Endothelial cell (in vitro differentiated cells): Measurements from ENCODE around the gene APEX1. TPM values are rescaled to one million over a fixed set of nuclear protein-coding genes. Genes with fewer than 3 reads are reported as not detected.

Experiments used
- DNase-seq: peaks from one replicate; pipeline ENCODE4 v3.0.0; 2021; ENCODE audit warnings: low spot score
- H3K27ac Mint-ChIP-seq: one replicate; pipeline ENCODE4 v1.8.0; 2021; ENCODE audit warnings: mixed read lengths, inconsistent platforms; ENCODE audit not compliant: unreplicated experiment
- H3K27me3 Mint-ChIP-seq: one replicate; pipeline ENCODE4 v1.8.0; 2021; ENCODE audit warnings: mild to moderate bottlenecking, moderate library complexity, mixed read lengths, inconsistent platforms; ENCODE audit not compliant: unreplicated experiment
- H3K36me3 Mint-ChIP-seq: one replicate; pipeline ENCODE4 v1.8.0; 2021; ENCODE audit warnings: mild to moderate bottlenecking, low read depth, mixed read lengths, inconsistent platforms; ENCODE audit not compliant: unreplicated experiment
- H3K4me1 Mint-ChIP-seq: one replicate; pipeline ENCODE4 v1.8.0; 2021; ENCODE audit warnings: mild to moderate bottlenecking, mixed read lengths, inconsistent platforms; ENCODE audit not compliant: unreplicated experiment
- H3K4me3 Mint-ChIP-seq: one replicate; pipeline ENCODE4 v1.8.0; 2021; ENCODE audit warnings: mild to moderate bottlenecking, mixed read lengths, inconsistent platforms; ENCODE audit not compliant: unreplicated experiment
- H3K9me3 Mint-ChIP-seq: one replicate; pipeline ENCODE4 v1.8.0; 2021; ENCODE audit warnings: mixed read lengths, inconsistent platforms; ENCODE audit not compliant: unreplicated experiment
- total RNA-seq: library from RNA; stranded (reverse); fragmentation: NEBNext Ultra II Directional; extraction: Animal tissue kit (Norgen Biotek cat#: 25700); gene quantifications from one replicate; pipeline ENCODE4 v1.2.1, GENCODE V29; 2021; ENCODE audit not compliant: unreplicated experiment
- TF ChIP-seq, protein P1 (sequence below): fragments of 200-600 bp; sonication (generic); IDR thresholded peaks from one replicate; pipeline ENCODE4 v1.5.0; 2021; ENCODE audit warnings: antibody characterized with exemption; ENCODE audit not compliant: unreplicated experiment

APEX1 gene
- total RNA-seq, 1 donor from 2014 or later = 230 TPM

- no peak for DNase-seq
- H3K36me3 Mint-ChIP-seq = no peaks in the 10 kb centered on the region
These were observed 32.3 kb downstream of the APEX1 start for GRCh38 chr14:20487396-20487725.

GRCh38 chr14:20489093-20489994, 34.3 kb downstream of the APEX1 start:
- Mint-ChIP-seq H3K27ac (peak overlapping the region; percentile 4), H3K4me1 (peaks cover 47% of the 10 kb centered on the region), H3K9me3 (no peaks in the 10 kb centered on the region), H3K4me3 (no peak overlapping the region), H3K36me3 (no peaks in the 10 kb centered on the region), H3K27me3 (peaks cover 6% of the 10 kb centered on the region)
- DNase-seq = no peak
- TF ChIP-seq, protein P1, sequence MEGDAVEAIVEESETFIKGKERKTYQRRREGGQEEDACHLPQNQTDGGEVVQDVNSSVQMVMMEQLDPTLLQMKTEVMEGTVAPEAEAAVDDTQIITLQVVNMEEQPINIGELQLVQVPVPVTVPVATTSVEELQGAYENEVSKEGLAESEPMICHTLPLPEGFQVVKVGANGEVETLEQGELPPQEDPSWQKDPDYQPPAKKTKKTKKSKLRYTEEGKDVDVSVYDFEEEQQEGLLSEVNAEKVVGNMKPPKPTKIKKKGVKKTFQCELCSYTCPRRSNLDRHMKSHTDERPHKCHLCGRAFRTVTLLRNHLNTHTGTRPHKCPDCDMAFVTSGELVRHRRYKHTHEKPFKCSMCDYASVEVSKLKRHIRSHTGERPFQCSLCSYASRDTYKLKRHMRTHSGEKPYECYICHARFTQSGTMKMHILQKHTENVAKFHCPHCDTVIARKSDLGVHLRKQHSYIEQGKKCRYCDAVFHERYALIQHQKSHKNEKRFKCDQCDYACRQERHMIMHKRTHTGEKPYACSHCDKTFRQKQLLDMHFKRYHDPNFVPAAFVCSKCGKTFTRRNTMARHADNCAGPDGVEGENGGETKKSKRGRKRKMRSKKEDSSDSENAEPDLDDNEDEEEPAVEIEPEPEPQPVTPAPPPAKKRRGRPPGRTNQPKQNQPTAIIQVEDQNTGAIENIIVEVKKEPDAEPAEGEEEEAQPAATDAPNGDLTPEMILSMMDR = no peak

More at GRCh38 chr14:20487396-20487725, 32.3 kb downstream of the APEX1 start:
- Mint-ChIP-seq H3K9me3 (no peaks in the 10 kb centered on the region), H3K27me3 (peaks cover 6% of the 10 kb centered on the region), H3K4me1 (peaks cover 46% of the 10 kb centered on the region), H3K4me3 (no peak overlapping the region), H3K27ac (no peak overlapping the region)
- TF ChIP-seq, protein P1 = no peak

DNA sequence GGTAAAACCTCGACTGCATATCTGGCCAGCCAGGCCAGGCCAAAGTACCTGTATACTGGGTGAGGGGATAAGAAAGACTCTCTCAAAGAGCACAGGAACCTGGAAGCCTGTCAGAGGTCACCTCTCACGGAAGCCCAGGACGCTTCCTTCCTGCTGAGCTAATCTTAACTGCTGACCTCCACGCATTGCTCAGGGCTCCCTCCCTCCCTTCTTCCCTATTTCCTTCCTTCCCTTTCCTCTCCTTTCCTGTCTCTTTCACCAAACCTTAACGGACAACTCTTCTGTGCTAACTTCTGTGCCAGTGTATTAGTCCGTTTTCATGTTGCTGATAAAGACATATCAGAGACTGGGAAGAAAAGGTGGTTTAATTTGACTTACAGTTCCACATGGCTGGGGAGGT, 35.5 kb downstream of the APEX1 start:
- no peak for DNase-seq
- Mint-ChIP-seq H3K4me3 (peak overlapping the region; percentile 33), H3K27ac (peak overlapping the region; percentile 65), H3K27me3 (peaks cover 6% of the 10 kb centered on the region), H3K9me3 (no peaks in the 10 kb centered on the region), H3K36me3 (no peaks in the 10 kb centered on the region), H3K4me1 (peaks cover 48% of the 10 kb centered on the region)
- TF ChIP-seq, protein P1 = no peak

GRCh38 chr14:20492486-20492885, 37.5 kb downstream of the APEX1 start:
- TF ChIP-seq, protein P1 = no peak
- Mint-ChIP-seq H3K4me1 (peaks cover 41% of the 10 kb centered on the region), H3K27ac (no peak overlapping the region), H3K4me3 (no peak overlapping the region), H3K9me3 (no peaks in the 10 kb centered on the region), H3K36me3 (no peaks in the 10 kb centered on the region), H3K27me3 (peaks cover 7% of the 10 kb centered on the region)
- DNase-seq = no peak

- H3K4me1 Mint-ChIP-seq = peaks cover 42% of the 10 kb centered on the region
- no peak for DNase-seq
- peaks cover 7% of the 10 kb centered on the region for H3K27me3 Mint-ChIP-seq
- peak overlapping the region; percentile 26 for H3K27ac Mint-ChIP-seq
- H3K36me3 Mint-ChIP-seq = no peaks in the 10 kb centered on the region
- no peak overlapping the region for H3K4me3 Mint-ChIP-seq
- TF ChIP-seq, protein P1 = no peak
- H3K9me3 Mint-ChIP-seq = no peaks in the 10 kb centered on the region
These were observed 38.6 kb downstream of the APEX1 start for GRCh38 chr14:20493634-20494033.
